ENCODE measurements around the gene RYR2. TPM values are rescaled to one million over a fixed set of nuclear protein-coding genes. Genes with fewer than 3 reads are reported as not detected.

RYR2 gene
- total RNA-seq, 1 experiment from 2014 or later = 0.03 TPM

DNA sequence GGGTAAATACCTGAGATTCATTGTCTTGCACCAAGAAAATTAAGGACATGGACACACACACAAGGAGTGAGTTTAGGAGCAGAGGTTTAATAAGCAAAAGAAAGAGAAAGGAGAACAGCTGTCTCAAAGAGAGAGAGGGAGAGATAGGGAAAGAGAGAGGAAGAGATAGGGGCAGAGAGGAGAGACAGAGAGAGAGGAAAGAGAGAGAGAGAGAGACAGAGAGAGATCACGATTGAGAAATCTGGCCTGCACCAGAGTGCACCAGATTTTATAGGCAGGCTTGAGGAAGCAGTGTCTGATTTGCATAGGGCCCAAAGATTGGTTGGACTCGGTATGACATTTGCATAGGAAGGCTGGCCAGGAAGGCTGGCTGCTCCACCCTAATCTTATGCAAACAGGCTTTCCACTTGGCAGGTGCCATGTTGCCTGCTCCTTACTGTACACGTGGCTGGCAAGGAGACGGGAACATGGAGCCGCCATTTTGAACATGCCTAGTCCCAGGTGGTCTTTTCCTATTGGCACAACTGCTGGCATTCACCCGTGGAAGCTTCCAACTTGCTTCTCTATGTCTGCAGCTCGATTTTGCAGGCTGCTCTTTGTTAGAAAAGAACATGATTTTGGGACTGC lies 428.8 kb downstream of the RYR2 start:
- ATAC-seq (no peak), DNase-seq (ENCODE audit: low read depth, low spot score) (no peak)
- Histone ChIP-seq H3K4me1 (ENCODE audit: control insufficient read depth, insufficient read depth, low read length) (no peaks in the 10 kb centered on the region), H3K9me3 (ENCODE audit: control insufficient read depth, insufficient read depth, low read depth, low read length) (no peaks in the 10 kb centered on the region), H3K27ac (ENCODE audit: low read length) (no peak overlapping the region), H3K4me3 (ENCODE audit: low read depth in 2 of 2, low read length in 2 of 2) (no peak overlapping the region), H3K36me3 (ENCODE audit: control insufficient read depth, insufficient read depth, low read length) (no peaks in the 10 kb centered on the region), H3K27me3 (ENCODE audit: control insufficient read depth, insufficient read depth, low read length) (no peaks in the 10 kb centered on the region)
- ChIA-PET POLR2A (no interaction called here), CTCF (no interaction called here)
- in situ Hi-C loops (cut with HindIII; ENCODE audit: low pct_unique_long_range_greater_than_20kb, low sequenced_read_pairs) (no loop called here), intact Hi-C loops (cut with micrococcal nuclease; ENCODE audit: unreplicated experiment) (no loop called here)
- TF ChIP-seq SIN3A (IDR thresholded peaks at IDR 0.05; ENCODE audit: borderline replicate concordance, insufficient read depth, low read depth, low read length) = no peak
- TF ChIP-seq, protein P1, sequence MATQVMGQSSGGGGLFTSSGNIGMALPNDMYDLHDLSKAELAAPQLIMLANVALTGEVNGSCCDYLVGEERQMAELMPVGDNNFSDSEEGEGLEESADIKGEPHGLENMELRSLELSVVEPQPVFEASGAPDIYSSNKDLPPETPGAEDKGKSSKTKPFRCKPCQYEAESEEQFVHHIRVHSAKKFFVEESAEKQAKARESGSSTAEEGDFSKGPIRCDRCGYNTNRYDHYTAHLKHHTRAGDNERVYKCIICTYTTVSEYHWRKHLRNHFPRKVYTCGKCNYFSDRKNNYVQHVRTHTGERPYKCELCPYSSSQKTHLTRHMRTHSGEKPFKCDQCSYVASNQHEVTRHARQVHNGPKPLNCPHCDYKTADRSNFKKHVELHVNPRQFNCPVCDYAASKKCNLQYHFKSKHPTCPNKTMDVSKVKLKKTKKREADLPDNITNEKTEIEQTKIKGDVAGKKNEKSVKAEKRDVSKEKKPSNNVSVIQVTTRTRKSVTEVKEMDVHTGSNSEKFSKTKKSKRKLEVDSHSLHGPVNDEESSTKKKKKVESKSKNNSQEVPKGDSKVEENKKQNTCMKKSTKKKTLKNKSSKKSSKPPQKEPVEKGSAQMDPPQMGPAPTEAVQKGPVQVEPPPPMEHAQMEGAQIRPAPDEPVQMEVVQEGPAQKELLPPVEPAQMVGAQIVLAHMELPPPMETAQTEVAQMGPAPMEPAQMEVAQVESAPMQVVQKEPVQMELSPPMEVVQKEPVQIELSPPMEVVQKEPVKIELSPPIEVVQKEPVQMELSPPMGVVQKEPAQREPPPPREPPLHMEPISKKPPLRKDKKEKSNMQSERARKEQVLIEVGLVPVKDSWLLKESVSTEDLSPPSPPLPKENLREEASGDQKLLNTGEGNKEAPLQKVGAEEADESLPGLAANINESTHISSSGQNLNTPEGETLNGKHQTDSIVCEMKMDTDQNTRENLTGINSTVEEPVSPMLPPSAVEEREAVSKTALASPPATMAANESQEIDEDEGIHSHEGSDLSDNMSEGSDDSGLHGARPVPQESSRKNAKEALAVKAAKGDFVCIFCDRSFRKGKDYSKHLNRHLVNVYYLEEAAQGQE (IDR thresholded peaks at IDR 0.05; ENCODE audit: insufficient read depth in 1 of 2, low read depth in 2 of 2, low read length in 1 of 2) = no peak
- TF ChIP-seq, protein P2, sequence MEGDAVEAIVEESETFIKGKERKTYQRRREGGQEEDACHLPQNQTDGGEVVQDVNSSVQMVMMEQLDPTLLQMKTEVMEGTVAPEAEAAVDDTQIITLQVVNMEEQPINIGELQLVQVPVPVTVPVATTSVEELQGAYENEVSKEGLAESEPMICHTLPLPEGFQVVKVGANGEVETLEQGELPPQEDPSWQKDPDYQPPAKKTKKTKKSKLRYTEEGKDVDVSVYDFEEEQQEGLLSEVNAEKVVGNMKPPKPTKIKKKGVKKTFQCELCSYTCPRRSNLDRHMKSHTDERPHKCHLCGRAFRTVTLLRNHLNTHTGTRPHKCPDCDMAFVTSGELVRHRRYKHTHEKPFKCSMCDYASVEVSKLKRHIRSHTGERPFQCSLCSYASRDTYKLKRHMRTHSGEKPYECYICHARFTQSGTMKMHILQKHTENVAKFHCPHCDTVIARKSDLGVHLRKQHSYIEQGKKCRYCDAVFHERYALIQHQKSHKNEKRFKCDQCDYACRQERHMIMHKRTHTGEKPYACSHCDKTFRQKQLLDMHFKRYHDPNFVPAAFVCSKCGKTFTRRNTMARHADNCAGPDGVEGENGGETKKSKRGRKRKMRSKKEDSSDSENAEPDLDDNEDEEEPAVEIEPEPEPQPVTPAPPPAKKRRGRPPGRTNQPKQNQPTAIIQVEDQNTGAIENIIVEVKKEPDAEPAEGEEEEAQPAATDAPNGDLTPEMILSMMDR (IDR thresholded peaks at IDR 0.05) = no peak
- TF ChIP-seq TCF7L2 (IDR thresholded peaks at IDR 0.05; ENCODE audit: low read depth, low read length) = no peak
- TF ChIP-seq POLR2AphosphoS5 (IDR thresholded peaks at IDR 0.05; ENCODE audit: low read depth, low read length) = no peak
- no TSS peak for BruUV-seq (replicated peaks)

DNA sequence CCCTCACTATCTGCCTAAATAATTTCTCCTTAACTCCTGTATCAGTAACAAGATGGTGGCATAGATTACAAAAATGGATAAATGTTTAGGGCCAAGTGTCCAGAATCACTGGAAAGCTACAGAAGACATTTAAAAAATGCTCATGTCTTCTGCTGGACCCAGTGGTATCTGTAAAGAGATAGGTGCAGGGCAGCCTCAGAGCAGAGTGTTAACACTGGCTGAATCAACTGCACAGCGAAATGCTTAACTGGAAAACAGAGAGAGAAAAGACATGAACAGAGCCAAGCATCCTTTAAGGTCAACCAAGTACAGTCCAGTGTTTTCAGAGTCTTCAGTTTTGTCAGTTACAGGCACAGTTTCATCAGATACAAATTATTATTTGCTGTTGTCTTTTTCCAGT lies 429.4 kb downstream of the RYR2 start:
- Histone ChIP-seq H3K4me1 (ENCODE audit: control insufficient read depth, insufficient read depth, low read length) (no peaks in the 10 kb centered on the region), H3K27me3 (ENCODE audit: control insufficient read depth, insufficient read depth, low read length) (no peaks in the 10 kb centered on the region), H3K36me3 (ENCODE audit: control insufficient read depth, insufficient read depth, low read length) (no peaks in the 10 kb centered on the region), H3K4me3 (ENCODE audit: low read depth in 2 of 2, low read length in 2 of 2) (no peak overlapping the region), H3K9me3 (ENCODE audit: control insufficient read depth, insufficient read depth, low read depth, low read length) (no peaks in the 10 kb centered on the region), H3K27ac (ENCODE audit: low read length) (no peak overlapping the region)
- TF ChIP-seq TCF7L2 (IDR thresholded peaks at IDR 0.05; ENCODE audit: low read depth, low read length) (no peak), POLR2AphosphoS5 (IDR thresholded peaks at IDR 0.05; ENCODE audit: low read depth, low read length) (no peak), SIN3A (IDR thresholded peaks at IDR 0.05; ENCODE audit: borderline replicate concordance, insufficient read depth, low read depth, low read length) (no peak)
- TF ChIP-seq, protein P2 (IDR thresholded peaks at IDR 0.05) = no peak
- TF ChIP-seq, protein P1 (IDR thresholded peaks at IDR 0.05; ENCODE audit: insufficient read depth in 1 of 2, low read depth in 2 of 2, low read length in 1 of 2) = no peak
- intact Hi-C loops (cut with micrococcal nuclease; ENCODE audit: unreplicated experiment) = no loop called here
- ChIA-PET POLR2A (no interaction called here), CTCF (no interaction called here)
- ATAC-seq = no peak
- in situ Hi-C loops (cut with HindIII; ENCODE audit: low pct_unique_long_range_greater_than_20kb, low sequenced_read_pairs) = no loop called here
- DNase-seq (ENCODE audit: low read depth, low spot score) = no peak
- BruUV-seq (replicated peaks) = no TSS peak

Measured in Panc1 (cell line).